ENCODE data around the gene ASPHD2. TPM values are rescaled to one million over a fixed set of nuclear protein-coding genes. Genes with fewer than 3 reads are reported as not detected.

The ASPHD2 gene
- polyA plus RNA-seq, 1 of the 3 experiments (the other 2 are of a cell fraction): 2.2 TPM

- no peak for DNase-seq
- H3K79me2 ChIP-seq (ENCODE audit: insufficient read depth): no peaks in the 10 kb centered on the region
- TF ChIP-seq SMC3 (IDR thresholded peaks at IDR 0.05; ENCODE audit: low read depth, low read length): no peak
- TF ChIP-seq YY1 (IDR thresholded peaks at IDR 0.05; ENCODE audit: low read depth): no peak
- TF ChIP-seq TCF12 (IDR thresholded peaks at IDR 0.05): no peak
- no peak for TF ChIP-seq USF1 (IDR thresholded peaks at IDR 0.05; ENCODE audit: borderline replicate concordance, low read depth)
- TF ChIP-seq FOSL2 (IDR thresholded peaks at IDR 0.05; ENCODE audit: borderline replicate concordance, low read depth): no peak
- TF ChIP-seq EP300 (IDR thresholded peaks at IDR 0.05; ENCODE audit: borderline replicate concordance in 1 of 2, low read depth in 1 of 2, low read length in 1 of 2): no peak
- no peak for TF ChIP-seq NRF1 (IDR thresholded peaks at IDR 0.05; ENCODE audit: low read depth, low read length)
- no peak for TF ChIP-seq FOXJ3 (CRISPR knock-in tag; IDR thresholded peaks at IDR 0.05)
- no peak for TF ChIP-seq CHD2 (IDR thresholded peaks at IDR 0.05; ENCODE audit: low read length, partially characterized antibody)
- TF ChIP-seq, protein P1, sequence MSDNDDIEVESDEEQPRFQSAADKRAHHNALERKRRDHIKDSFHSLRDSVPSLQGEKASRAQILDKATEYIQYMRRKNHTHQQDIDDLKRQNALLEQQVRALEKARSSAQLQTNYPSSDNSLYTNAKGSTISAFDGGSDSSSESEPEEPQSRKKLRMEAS (IDR thresholded peaks at IDR 0.05; ENCODE audit: low read depth): no peak
- TF ChIP-seq JUND (IDR thresholded peaks at IDR 0.05): no peak
- no peak for TF ChIP-seq PBX3 (IDR thresholded peaks at IDR 0.05)
- TF ChIP-seq, protein P2, sequence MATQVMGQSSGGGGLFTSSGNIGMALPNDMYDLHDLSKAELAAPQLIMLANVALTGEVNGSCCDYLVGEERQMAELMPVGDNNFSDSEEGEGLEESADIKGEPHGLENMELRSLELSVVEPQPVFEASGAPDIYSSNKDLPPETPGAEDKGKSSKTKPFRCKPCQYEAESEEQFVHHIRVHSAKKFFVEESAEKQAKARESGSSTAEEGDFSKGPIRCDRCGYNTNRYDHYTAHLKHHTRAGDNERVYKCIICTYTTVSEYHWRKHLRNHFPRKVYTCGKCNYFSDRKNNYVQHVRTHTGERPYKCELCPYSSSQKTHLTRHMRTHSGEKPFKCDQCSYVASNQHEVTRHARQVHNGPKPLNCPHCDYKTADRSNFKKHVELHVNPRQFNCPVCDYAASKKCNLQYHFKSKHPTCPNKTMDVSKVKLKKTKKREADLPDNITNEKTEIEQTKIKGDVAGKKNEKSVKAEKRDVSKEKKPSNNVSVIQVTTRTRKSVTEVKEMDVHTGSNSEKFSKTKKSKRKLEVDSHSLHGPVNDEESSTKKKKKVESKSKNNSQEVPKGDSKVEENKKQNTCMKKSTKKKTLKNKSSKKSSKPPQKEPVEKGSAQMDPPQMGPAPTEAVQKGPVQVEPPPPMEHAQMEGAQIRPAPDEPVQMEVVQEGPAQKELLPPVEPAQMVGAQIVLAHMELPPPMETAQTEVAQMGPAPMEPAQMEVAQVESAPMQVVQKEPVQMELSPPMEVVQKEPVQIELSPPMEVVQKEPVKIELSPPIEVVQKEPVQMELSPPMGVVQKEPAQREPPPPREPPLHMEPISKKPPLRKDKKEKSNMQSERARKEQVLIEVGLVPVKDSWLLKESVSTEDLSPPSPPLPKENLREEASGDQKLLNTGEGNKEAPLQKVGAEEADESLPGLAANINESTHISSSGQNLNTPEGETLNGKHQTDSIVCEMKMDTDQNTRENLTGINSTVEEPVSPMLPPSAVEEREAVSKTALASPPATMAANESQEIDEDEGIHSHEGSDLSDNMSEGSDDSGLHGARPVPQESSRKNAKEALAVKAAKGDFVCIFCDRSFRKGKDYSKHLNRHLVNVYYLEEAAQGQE (IDR thresholded peaks at IDR 0.05; ENCODE audit: low read depth, low read length): no peak
- no peak for TF ChIP-seq ELF1 (IDR thresholded peaks at IDR 0.05)
- TF ChIP-seq EZH2phosphoT487 (IDR thresholded peaks at IDR 0.05; ENCODE audit: borderline replicate concordance, low read depth): no peak
- no peak for TF ChIP-seq TEAD4 (IDR thresholded peaks at IDR 0.05; ENCODE audit: borderline replicate concordance, insufficient read depth)
- no peak for TF ChIP-seq MXI1 (IDR thresholded peaks at IDR 0.05; ENCODE audit: low read depth, low read length)
- no peak for TF ChIP-seq IRF3 (IDR thresholded peaks at IDR 0.05; ENCODE audit: low read depth, low read length)
- TF ChIP-seq, protein P3, sequence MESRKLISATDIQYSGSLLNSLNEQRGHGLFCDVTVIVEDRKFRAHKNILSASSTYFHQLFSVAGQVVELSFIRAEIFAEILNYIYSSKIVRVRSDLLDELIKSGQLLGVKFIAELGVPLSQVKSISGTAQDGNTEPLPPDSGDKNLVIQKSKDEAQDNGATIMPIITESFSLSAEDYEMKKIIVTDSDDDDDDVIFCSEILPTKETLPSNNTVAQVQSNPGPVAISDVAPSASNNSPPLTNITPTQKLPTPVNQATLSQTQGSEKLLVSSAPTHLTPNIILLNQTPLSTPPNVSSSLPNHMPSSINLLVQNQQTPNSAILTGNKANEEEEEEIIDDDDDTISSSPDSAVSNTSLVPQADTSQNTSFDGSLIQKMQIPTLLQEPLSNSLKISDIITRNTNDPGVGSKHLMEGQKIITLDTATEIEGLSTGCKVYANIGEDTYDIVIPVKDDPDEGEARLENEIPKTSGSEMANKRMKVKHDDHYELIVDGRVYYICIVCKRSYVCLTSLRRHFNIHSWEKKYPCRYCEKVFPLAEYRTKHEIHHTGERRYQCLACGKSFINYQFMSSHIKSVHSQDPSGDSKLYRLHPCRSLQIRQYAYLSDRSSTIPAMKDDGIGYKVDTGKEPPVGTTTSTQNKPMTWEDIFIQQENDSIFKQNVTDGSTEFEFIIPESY (IDR thresholded peaks at IDR 0.05; ENCODE audit: borderline replicate concordance, low read depth): no peak
- TF ChIP-seq POLR2AphosphoS5 (IDR thresholded peaks at IDR 0.05; ENCODE audit: low read depth, low read length): no peak
- no peaks in the 10 kb centered on the region; the same call in 1 of the 2 replicates for H3K27me3 ChIP-seq (ENCODE audit: insufficient read depth)
- ChIA-PET CTCF (interaction anchor here (1.4 kb wide), 1 partner anchor 47 kb away, joined by 3 read pairs; no protein-coding TSS in a partner anchor), POLR2A (no interaction called here)
- WGBS (ENCODE audit: low lambda C conversion rate): 63% methylated on average over 4 of the region's 4 CpGs
- H3K4me2 ChIP-seq: no peak overlapping the region
- no peaks in the 10 kb centered on the region for H3K9me2 ChIP-seq
- no peak overlapping the region for H3K9ac ChIP-seq
- no peak overlapping the region for H2AFZ ChIP-seq (ENCODE audit: low read depth)
- H3K27ac ChIP-seq (ENCODE audit: low read depth in 2 of 2, low read length in 1 of 2): no peak overlapping the region
- H3K4me1 ChIP-seq (ENCODE audit: control insufficient read depth in 1 of 2, insufficient read depth in 2 of 2, low read depth in 1 of 2, low read length in 1 of 2): no peaks in the 10 kb centered on the region
- no peaks in the 10 kb centered on the region for H4K20me1 ChIP-seq (ENCODE audit: insufficient read depth)
- H3F3A ChIP-seq (replicated peaks; ENCODE audit: insufficient read depth): no peaks in the 10 kb centered on the region
- H3K9me3 ChIP-seq: no peaks in the 10 kb centered on the region
- H3K4me3 ChIP-seq (ENCODE audit: low read depth in 2 of 2, low read length in 1 of 2): no peak overlapping the region
- H3K36me3 ChIP-seq (replicated peaks in 1 of 2; ENCODE audit: control insufficient read depth in 1 of 2, insufficient read depth in 2 of 2, low read length in 1 of 2): no peaks in the 10 kb centered on the region
Observed at GRCh38 chr22:26414347-26414746, 14.7 kb upstream of the ASPHD2 start.

Data from SK-N-SH (cell line).